A172 (cell line): ENCODE results near the gene CBS. TPM values are rescaled to one million over a fixed set of nuclear protein-coding genes. Genes with fewer than 3 reads are reported as not detected.
"Not testable (repeated sequence)": the region's sequence is repeated elsewhere in the genome, so short reads cannot be mapped to it uniquely, and the experiment has no call there.

Experiments
- DNase-seq: peaks from one replicate; pipeline ENCODE4 v3.0.0-alpha.2; 2015; ENCODE audit warnings: low spot score
- total RNA-seq: library from RNA; depleted of rRNA; stranded (reverse); fragments of >200 nt; shearing (Covaris generic); gene quantifications from 2 replicates; pipeline ENCODE4 v1.2.3, GENCODE V29; 2014; rRNA removed

Gene CBS
- total RNA-seq, 1 experiment from 2014 or later: 29.0 TPM

DNA sequence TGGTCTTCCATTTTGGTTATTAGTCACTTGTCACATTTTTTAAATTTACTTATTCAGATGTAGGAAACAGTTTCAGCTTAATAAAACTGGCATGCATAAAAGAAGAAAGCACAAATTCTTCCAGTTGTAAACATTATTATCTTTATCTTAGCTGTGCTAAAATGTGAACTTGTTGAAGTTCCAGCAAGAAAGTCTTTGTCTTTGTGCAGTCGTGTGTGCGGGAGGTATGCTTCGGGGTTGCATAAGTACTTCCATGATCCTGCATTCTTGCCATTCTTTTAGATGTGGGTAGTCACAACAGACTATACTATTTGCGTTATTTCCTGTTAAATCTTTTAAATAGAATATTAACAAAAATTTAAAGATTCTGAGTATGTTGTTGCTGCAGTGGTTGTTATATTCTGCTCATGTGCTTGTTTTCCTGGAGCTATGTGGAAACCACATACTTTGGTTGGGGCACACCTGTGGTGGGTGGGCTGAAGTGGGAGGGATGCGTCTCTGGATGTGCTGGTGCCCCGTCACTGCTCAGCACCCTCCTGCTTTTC, 49.9 kb downstream of the CBS start:
- DNase-seq: peak; percentile 27

DNA sequence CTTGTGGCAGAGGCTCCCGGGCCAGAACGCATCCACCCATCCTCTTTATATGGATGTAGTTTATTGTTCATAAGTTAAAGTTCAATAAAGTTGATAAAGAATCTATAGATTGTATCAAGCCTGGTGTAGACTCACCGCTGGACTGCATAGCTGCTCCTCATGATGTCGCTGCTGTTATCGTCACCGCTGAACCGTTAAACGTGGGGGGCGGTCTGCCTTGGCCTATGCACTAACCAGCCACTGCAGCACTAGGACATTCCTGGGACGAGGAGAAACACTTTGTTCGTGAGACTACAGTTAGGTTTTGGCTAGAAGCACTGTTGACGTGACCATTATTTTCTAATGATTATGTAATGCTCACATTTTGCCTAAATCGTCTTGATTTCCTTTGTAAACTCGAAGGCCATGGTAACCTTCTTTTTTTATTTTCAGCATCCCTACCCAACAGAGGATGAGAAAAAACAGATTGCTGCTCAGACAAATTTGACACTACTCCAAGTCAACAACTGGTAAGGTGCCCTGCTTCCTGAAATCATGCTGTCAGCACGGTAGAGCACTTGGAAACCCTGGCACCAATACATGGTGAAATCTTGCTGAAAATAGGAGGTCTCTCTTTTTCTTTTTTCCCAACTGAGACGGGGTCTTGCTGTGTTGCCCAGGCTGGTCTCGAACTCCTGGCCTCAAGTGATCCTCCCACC, 51.0 kb downstream of the CBS start:
- DNase-seq: no peak

DNA sequence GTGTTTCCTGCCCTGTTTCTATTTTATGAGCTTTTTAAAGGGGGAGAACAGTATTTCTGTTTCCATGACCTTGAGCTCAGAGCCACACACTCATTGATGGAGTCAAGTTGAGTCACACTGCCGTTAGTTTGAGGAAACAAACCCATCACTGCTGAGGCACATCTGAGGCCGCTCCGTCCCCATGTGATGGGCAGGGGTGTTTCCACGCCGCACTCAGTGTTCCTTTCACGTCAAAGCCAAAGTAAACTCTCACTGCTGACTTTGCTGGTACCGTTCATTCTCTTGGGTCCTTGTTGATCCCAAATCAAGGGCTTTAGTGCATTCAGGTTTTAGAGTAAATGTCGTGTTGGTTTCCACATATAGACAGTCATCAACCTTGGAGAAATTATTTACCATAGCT, 52.5 kb downstream of the CBS start:
- no peak for DNase-seq

DNA sequence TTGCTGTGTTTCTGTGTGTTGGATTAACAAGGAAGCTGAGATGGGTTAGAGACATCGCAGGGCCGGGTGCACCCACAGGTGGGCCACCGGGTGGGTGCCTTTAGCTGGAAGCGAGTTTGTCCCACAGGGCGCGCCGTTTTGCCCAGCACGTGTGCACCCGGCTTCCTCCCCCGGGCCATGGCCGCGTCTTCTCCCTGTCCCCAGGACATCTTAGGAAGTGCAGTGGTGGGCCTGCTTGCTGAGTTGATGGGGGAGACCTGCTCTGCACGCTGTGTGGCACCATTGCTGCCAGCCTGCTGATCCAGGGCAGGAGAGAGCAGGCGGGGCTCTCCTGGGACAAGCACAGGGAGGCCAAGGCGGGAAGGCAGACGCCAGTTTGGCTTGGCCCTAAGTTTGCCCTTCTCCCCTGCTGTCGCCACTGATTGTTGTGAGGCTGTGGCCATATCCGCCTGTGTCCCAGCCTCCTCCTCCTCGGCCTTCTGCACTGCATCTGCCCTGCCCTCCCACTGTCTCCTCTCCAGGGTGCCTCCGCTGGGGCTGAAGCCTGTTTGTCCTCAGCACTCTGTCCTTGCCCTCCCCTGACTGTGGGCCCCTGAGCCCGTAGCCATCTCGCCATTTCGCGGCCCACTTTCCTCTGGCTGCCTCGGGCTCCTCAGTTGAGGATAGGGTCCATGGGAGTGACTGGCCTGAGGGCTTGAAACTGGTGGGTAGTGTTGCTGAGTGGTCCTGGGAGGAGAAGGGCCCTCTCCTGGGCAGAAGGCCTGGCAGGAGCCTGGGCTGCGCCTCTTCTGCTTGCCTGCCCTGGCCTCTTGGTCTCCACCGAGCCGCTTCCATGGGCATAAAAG, 53.7 kb downstream of the CBS start:
- DNase-seq: no peak

DNA sequence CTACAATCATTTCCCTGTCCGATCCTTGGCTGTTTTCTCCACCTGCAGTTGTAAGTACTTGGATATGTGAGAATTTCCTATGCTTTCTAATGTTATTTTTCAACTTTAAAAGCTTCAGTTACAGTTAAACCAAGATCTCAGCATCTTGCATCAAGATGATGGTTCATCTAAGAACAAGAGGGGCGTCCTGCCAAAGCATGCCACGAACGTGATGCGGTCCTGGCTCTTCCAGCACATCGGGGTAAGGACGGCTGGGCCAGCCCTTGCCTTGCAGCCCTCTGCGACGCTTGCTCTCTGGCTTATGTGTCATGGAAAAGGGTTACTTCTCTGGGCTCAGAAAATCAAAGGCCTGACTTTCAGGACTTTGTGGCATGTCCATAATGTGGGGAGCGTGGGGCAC, 54.4 kb downstream of the CBS start:
- no peak for DNase-seq

DNA sequence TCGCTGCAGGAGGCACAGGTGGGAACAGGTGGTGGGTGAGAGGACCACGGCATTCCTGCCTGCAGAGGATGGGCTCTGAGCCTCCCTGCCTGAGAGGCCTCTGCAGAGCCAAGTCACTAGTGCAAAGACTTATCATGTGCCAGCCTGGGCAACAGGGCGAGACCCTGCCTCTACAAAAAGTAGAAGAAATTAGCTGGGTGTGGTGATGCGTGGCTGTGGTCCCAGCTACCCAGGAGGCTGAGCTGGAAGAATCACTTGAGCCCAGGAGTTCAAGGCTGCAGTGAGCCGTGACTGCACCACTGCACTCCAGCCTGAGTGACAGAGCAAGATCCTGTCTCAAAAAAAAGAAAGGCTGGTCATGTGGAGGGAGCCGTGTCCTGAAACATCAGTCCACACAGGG, 54.9 kb downstream of the CBS start:
- no peak for DNase-seq

DNA sequence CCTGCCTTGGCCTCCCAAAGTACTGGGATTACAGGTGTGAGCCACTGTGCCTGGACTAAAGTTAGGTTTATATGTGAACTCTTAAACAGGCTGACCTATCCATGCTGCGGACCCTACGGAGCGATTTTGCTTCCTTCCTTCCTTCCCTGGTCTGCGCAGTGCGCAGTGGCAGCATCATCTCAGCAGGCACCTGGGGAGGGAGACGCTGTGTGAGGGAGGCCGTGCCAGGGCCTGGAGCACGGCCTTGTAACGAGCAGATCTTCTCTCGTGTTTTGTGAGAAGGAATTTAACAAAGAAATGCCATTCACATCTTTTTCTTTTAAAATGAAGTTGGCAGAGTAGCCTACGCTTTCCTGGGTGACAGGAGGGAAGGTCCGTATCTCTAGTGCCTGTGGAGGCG, 55.5 kb downstream of the CBS start:
- no peak for DNase-seq

DNA sequence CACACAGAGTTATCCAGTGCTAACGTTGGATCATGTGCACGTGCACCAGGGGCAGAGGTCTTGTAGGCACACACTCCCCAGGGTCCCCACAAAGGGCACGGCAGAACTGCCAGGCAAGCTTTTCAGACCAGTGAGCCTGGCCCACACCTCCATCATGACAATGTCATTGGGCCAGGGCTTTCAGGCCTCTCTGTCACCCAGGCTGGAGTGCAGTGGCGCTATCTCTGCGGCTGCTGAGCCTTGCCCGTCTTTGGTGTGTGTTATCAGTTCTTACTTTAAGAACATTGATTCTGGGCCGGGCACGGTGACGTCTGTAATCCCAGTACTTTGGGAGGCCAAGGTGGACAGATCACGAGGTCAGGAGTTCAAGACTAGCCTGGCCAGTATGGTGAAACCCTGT, 57.1 kb downstream of the CBS start:
- DNase-seq: no peak

DNA sequence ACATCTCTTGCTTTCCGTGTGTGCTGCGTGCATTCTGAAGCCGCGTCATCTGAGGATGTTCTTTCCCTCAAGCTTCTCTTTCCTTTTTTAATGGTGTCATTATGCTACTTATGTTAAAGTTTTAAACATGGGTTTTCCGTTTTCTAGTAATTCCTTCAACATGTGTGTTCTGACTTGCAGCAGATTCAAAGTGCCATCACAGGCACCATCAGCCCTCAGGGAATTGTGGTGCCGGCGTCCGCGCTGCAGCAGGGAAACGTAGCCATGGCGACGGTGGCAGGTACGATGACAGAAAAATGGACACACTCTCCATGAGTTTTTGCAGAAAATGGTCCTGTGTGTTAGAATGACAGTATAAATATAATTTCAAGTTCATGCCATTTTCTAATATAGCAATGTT, 58.9 kb downstream of the CBS start:
- DNase-seq: no peak

DNA sequence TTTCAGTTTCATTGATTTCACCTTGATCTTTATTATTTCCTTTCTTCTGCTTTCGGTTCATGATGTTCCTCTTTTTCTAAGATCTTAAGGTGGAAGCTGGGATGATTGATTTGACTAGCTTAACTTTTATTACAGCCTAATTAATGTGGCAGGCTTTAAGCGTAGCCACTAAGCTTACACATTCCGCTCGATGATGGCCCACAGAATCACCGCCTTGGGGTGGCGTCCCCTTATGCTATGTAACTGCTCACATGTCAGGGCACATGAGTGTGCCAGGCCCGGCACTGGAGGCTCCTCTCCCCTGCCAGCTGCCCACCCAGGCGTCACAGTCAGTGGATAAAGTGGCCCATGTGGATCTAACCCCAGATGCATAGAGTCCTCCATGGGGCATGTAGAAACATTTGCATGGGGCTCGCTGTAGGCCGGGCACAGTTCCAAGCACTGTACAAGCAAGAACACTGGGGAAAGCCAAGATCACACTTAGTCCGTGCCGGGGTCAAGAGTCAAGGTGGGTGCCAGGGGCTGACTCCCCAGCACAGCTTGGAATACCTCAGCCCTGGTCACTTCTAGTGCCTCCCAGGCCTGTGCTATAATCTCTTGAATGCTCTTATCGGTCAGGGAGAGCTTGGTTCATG, 59.6 kb downstream of the CBS start:
- no peak for DNase-seq

DNA sequence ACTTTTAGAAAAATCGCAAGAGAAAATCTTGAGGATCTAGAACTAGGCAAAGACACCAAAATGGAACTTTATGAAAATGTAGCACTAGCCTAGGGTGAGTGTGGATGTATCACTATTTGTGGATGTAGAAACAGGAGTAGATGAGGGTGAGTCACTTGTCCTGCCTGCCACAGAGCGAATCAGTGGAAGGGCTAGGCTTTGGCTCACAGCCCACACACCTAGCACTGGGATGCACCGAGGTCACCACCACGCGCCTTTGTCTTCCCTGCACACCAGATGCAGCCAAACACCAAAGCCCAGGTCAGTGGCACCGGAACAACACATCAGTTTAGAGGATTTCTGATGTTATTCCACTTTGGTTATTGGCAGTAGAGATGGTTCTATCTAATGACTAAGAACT, 63.0 kb downstream of the CBS start:
- DNase-seq: peak; percentile 43

DNA sequence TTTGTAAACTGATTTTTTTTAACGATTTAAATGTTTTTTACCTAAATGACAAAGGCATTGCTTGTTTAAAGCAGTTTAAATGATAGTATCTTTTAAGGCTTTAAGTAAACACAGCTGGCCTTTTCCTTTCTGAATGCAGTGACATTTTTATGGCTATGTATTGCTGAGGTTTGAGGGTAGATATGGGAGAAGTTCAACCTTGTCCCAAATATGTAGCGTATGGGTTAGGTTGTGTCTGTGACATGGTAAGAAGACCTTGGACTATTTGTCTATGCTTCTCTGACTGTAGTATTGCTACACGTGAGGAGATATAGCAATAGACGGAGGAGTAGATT, 68.8 kb downstream of the CBS start:
- no peak for DNase-seq

DNA sequence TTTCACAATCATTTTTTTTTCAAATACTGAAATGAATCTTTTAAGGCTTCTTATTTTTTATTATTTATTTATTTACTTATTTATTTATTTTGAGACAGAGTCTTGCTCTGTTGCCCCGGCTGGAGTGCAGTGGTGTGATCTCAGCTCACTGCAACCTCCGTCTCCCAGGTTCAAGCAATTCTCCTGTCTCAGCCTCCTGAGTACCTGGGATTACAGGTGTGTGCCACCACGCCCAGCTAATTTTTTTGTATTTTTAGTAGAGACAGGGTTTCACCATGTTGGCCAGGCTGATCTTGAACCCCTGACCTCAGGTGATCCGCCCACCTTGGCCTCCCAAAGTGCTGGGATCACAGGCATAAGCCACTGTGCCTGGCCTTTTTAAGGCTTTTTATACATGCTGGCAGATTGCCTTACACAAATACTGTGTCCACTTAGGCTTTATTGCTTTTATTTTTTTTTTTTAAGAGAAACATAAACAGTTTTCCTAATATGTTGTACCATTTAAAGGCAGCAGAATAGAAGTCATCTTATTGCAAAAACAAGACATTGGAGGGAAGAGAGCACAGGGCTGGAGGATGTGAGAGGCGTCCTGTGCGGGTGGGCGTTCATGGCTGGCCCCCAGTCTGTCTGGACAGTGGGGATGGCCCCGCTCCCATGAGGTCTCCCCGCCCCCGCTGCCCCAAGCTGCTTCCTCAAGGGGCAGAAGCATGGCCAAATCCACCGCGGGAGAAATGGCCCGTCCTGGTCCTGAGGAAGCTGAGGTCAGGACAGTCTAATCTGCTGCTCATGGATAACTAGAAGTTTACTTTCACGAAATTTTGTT, 69.4 kb downstream of the CBS start:
- DNase-seq: not testable (repeated sequence)

DNA sequence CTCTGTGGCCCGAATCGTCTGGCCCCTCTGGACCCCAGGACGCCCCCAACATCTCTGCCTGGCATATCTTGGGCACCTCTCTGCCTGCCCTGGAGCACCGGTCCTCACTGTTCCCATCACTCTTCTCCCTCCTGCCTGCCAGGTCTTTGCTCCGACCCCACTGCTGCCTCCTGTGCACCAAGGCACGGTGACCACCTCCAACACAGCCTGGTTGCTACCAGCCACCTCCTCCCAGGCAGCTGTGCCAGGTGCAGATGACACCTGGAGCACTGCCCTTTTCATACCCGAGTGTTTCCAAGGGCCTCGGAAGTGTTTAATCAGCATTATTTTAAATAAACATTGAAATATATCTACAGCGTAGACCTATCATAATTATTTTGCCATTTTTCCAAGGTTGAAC, 70.0 kb downstream of the CBS start:
- DNase-seq: no peak

DNA sequence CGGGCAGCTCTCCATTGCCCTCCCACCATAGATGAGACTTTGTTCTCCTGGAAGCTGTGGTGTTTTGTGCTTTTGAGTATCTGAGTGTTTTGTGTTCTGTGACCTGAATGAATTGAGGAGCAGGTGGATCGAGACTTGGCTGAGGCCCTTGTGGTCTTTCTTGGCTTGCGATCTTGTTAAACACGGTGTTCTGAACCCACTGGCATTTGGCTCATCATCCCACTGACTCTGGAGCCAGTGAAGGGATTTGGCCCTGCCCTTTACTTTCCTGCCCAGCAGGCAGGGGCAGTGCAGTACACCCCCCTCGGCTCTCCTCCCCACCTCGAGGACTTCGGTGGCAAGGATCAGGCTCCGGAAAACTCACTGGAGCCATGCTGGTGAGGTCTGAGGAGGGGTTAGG, 70.7 kb downstream of the CBS start:
- no peak for DNase-seq

Other genes starting within 250 kb of the CBS start
- 18.5 and 22.4 TPM in 2 replicates for gene WDR4, start 196.3 kb downstream of the CBS start, total RNA-seq
- 68.7 and 85.1 TPM in 2 replicates for gene NDUFV3, start 182.5 kb downstream of the CBS start, total RNA-seq
- not detected in 2 replicates for gene ERVH48-1, start 150.2 kb downstream of the CBS start, total RNA-seq
- gene PKNOX1, start 101.3 kb downstream of the CBS start, total RNA-seq: 17.3 and 19.1 TPM in 2 replicates
- 64.5 and 66.2 TPM in 2 replicates for gene U2AF1, start 31.7 kb upstream of the CBS start, total RNA-seq
- not detected in 2 replicates for gene CRYAA, start 93.2 kb upstream of the CBS start, total RNA-seq